WTC11 (cell line): Measurements from ENCODE around the gene CPSF3. TPM values are rescaled to one million over a fixed set of nuclear protein-coding genes. Genes with fewer than 3 reads are reported as not detected.

ENCODE experiments used
- ATAC-seq: fragments of 200-7000 bp; cut with Tn5 transposase; 2 replicates; pipeline ENCODE4 v1.10.0; 2021; ENCODE audit warnings: mild to moderate bottlenecking, moderate library complexity
- CTCF ChIA-PET: fragments of 300-600 bp; sonication (Branson Sonifier 250); formaldehyde crosslinking; loops from one replicate; lab custom pipeline; 2021; ENCODE audit warnings: antibody characterized with exemption; lab: Charles Lee
- POLR2A ChIA-PET: fragments of 350-600 bp; sonication (Branson Sonifier 250); formaldehyde crosslinking; loops from one replicate; lab custom pipeline; 2021; ENCODE audit warnings: antibody characterized with exemption; lab: Charles Lee
- DNase-seq: peaks from one replicate; pipeline ENCODE4 v3.0.0; 2021; ENCODE audit warnings: low spot score
- H3K27ac Mint-ChIP-seq: 2 replicates; pipeline ENCODE4 v1.8.0; 2021; ENCODE audit warnings: mixed read lengths
- H3K27me3 Mint-ChIP-seq: 2 replicates; pipeline ENCODE4 v1.8.0; 2021; ENCODE audit warnings: low read depth, mild to moderate bottlenecking, moderate library complexity, mixed read lengths
- H3K36me3 Mint-ChIP-seq: 2 replicates; pipeline ENCODE4 v1.8.0; 2021; ENCODE audit warnings: mixed read lengths
- H3K4me1 Mint-ChIP-seq: 2 replicates; pipeline ENCODE4 v1.8.0; 2022; ENCODE audit warnings: mixed read lengths
- H3K4me3 Mint-ChIP-seq: 2 replicates; pipeline ENCODE4 v1.8.0; 2021; ENCODE audit warnings: mild to moderate bottlenecking, moderate library complexity, mixed read lengths
- H3K9me3 Mint-ChIP-seq: 2 replicates; pipeline ENCODE4 v1.8.0; 2021; ENCODE audit warnings: mixed read lengths
- CREB1 ChIP-seq: sonication (generic); formaldehyde crosslinking; IDR thresholded peaks from 2 replicates; pipeline ENCODE4 v1.8.0; 2023; ENCODE audit warnings: mild to moderate bottlenecking, missing genetic modification reagents
- GTF2I ChIP-seq: fragments of 250-450 bp; sonication (Bioruptor Pico); conservative IDR thresholded peaks from 2 replicates; pipeline ENCODE4 v1.4.0; 2021; ENCODE audit warnings: mild to moderate bottlenecking
- HMGA2 ChIP-seq: fragments of 250-450 bp; sonication (Bioruptor Pico); IDR thresholded peaks from 2 replicates; pipeline ENCODE4 v1.4.0; 2021; ENCODE audit warnings: mild to moderate bottlenecking, moderate library complexity
- TCF7 ChIP-seq: sonication (generic); formaldehyde crosslinking; IDR thresholded peaks from 2 replicates; pipeline ENCODE4 v1.8.0; 2022; ENCODE audit warnings: mild to moderate bottlenecking, low read depth, missing genetic modification reagents, moderate library complexity
- ZBTB21 ChIP-seq: sonication (generic); formaldehyde crosslinking; IDR thresholded peaks from 2 replicates; pipeline ENCODE4 v1.8.1; 2023; ENCODE audit warnings: mild to moderate bottlenecking, missing genetic modification reagents, borderline replicate concordance
- ZNF138 ChIP-seq: sonication (generic); formaldehyde crosslinking; conservative IDR thresholded peaks from 2 replicates; pipeline ENCODE4 v1.8.1; 2022; ENCODE audit warnings: mild to moderate bottlenecking, moderate library complexity, missing genetic modification reagents
- ZNF423 ChIP-seq: fragments of 250-450 bp; sonication (Bioruptor Pico); IDR thresholded peaks from 2 replicates; pipeline ENCODE4 v2.1.2; 2022; ENCODE audit warnings: mild to moderate bottlenecking, moderate library complexity
- total RNA-seq: library from RNA; stranded (reverse); gene quantifications from 3 replicates; pipeline ENCODE4 v1.2.3, GENCODE V29; 2021
- TF ChIP-seq, protein P1 (sequence below): sonication (generic); formaldehyde crosslinking; IDR thresholded peaks from 2 replicates; pipeline ENCODE4 v1.8.1; 2023; ENCODE audit warnings: mild to moderate bottlenecking, missing genetic modification reagents
- TF ChIP-seq, protein P2 (sequence below): fragments of 250-450 bp; sonication (Bioruptor Pico); conservative IDR thresholded peaks from 2 replicates; pipeline ENCODE4 v1.9.0; 2021; ENCODE audit warnings: mild to moderate bottlenecking
- TF ChIP-seq, protein P3 (sequence below): fragments of 200-600 bp; IDR thresholded peaks from 2 replicates; pipeline ENCODE4 v1.8.0; 2022; ENCODE audit warnings: antibody characterized with exemption
- TF ChIP-seq, protein P4 (sequence below): sonication (generic); formaldehyde crosslinking; IDR thresholded peaks from 2 replicates; pipeline ENCODE4 v1.8.0; 2023; ENCODE audit warnings: mild to moderate bottlenecking, missing genetic modification reagents
- TF ChIP-seq, protein P5 (sequence below): sonication (generic); formaldehyde crosslinking; IDR thresholded peaks from 2 replicates; pipeline ENCODE4 v1.8.1; 2023; ENCODE audit warnings: mild to moderate bottlenecking, missing genetic modification reagents, borderline replicate concordance

Gene CPSF3
- total RNA-seq, 1 experiment from 2014 or later = 88.4 TPM

DNA sequence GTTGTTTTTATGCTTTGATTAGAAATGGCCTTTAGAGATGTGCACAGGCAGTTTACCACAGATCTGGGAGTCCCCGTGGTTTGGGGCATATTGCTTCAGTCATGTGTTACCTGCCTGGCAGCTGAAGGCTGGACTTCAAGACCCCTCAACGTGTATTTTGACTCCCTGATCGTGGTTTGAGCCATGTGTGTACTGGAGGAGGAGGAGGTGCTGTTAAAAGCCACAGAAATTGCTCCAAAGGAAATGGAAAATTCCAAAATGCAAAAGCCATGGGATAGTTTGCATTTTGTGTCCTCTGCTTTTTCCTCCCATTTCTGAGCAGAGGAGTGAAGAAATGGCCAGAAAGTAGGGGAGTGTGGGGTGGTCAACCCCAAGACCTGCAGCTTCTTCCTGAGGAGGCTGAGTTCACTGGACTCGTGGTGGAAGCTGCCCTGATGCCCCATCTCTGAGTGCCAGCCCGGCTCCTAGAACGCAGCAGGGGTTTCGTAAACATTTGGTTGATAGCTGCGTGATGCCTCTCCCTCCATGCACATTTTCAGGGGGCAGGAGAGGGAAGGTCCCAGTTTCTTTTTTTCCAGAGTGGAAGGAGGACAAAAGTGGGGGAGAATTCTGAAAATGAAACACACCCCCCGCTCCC, 45.9 kb upstream of the CPSF3 start:
- TF ChIP-seq, protein P1, sequence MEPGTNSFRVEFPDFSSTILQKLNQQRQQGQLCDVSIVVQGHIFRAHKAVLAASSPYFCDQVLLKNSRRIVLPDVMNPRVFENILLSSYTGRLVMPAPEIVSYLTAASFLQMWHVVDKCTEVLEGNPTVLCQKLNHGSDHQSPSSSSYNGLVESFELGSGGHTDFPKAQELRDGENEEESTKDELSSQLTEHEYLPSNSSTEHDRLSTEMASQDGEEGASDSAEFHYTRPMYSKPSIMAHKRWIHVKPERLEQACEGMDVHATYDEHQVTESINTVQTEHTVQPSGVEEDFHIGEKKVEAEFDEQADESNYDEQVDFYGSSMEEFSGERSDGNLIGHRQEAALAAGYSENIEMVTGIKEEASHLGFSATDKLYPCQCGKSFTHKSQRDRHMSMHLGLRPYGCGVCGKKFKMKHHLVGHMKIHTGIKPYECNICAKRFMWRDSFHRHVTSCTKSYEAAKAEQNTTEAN (CRISPR knock-in tag) = no peak
- TF ChIP-seq, protein P2, sequence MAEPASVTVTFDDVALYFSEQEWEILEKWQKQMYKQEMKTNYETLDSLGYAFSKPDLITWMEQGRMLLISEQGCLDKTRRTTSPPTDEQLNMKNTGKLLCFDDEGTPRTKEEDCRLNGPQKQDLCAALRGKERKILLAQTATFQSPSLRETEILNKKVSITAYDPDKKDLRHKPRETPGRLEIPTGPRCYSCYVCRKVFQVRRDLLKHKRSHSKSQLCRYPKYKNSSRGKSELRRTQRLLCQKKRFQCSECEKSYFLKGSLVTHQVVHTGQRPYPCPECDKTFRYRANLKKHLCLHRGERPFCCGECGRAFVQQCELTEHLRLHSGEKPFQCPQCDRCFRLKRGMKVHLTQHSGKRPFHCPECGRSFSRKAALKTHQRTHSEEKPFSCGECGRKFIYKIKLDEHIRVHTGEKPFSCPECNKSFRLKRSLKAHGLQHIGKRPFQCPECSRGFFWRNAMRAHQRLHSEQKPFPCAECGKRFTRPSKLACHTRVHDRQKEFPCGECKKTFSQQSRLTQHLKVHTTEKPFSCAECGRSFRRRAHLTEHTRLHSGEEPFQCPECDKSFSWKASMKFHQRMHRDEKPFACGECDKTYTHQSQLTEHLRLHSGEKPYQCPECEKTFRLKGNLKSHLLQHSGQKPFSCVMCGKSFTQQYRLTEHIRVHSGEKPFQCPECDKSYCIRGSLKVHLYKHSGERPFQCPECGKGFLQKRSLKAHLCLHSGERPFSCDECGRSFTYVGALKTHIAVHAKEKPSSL (CRISPR knock-in tag) = no peak
- TF ChIP-seq TCF7 (CRISPR knock-in tag) (no peak), ZNF138 (CRISPR knock-in tag) (no peak), HMGA2 (no peak), ZBTB21 (no peak), GTF2I (CRISPR knock-in tag) (no peak), ZNF423 (CRISPR knock-in tag) (no peak), CREB1 (CRISPR knock-in tag) (no peak)
- TF ChIP-seq, protein P3, sequence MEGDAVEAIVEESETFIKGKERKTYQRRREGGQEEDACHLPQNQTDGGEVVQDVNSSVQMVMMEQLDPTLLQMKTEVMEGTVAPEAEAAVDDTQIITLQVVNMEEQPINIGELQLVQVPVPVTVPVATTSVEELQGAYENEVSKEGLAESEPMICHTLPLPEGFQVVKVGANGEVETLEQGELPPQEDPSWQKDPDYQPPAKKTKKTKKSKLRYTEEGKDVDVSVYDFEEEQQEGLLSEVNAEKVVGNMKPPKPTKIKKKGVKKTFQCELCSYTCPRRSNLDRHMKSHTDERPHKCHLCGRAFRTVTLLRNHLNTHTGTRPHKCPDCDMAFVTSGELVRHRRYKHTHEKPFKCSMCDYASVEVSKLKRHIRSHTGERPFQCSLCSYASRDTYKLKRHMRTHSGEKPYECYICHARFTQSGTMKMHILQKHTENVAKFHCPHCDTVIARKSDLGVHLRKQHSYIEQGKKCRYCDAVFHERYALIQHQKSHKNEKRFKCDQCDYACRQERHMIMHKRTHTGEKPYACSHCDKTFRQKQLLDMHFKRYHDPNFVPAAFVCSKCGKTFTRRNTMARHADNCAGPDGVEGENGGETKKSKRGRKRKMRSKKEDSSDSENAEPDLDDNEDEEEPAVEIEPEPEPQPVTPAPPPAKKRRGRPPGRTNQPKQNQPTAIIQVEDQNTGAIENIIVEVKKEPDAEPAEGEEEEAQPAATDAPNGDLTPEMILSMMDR = no peak
- TF ChIP-seq, protein P4, sequence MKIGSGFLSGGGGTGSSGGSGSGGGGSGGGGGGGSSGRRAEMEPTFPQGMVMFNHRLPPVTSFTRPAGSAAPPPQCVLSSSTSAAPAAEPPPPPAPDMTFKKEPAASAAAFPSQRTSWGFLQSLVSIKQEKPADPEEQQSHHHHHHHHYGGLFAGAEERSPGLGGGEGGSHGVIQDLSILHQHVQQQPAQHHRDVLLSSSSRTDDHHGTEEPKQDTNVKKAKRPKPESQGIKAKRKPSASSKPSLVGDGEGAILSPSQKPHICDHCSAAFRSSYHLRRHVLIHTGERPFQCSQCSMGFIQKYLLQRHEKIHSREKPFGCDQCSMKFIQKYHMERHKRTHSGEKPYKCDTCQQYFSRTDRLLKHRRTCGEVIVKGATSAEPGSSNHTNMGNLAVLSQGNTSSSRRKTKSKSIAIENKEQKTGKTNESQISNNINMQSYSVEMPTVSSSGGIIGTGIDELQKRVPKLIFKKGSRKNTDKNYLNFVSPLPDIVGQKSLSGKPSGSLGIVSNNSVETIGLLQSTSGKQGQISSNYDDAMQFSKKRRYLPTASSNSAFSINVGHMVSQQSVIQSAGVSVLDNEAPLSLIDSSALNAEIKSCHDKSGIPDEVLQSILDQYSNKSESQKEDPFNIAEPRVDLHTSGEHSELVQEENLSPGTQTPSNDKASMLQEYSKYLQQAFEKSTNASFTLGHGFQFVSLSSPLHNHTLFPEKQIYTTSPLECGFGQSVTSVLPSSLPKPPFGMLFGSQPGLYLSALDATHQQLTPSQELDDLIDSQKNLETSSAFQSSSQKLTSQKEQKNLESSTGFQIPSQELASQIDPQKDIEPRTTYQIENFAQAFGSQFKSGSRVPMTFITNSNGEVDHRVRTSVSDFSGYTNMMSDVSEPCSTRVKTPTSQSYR (CRISPR knock-in tag) = no peak
- TF ChIP-seq, protein P5, sequence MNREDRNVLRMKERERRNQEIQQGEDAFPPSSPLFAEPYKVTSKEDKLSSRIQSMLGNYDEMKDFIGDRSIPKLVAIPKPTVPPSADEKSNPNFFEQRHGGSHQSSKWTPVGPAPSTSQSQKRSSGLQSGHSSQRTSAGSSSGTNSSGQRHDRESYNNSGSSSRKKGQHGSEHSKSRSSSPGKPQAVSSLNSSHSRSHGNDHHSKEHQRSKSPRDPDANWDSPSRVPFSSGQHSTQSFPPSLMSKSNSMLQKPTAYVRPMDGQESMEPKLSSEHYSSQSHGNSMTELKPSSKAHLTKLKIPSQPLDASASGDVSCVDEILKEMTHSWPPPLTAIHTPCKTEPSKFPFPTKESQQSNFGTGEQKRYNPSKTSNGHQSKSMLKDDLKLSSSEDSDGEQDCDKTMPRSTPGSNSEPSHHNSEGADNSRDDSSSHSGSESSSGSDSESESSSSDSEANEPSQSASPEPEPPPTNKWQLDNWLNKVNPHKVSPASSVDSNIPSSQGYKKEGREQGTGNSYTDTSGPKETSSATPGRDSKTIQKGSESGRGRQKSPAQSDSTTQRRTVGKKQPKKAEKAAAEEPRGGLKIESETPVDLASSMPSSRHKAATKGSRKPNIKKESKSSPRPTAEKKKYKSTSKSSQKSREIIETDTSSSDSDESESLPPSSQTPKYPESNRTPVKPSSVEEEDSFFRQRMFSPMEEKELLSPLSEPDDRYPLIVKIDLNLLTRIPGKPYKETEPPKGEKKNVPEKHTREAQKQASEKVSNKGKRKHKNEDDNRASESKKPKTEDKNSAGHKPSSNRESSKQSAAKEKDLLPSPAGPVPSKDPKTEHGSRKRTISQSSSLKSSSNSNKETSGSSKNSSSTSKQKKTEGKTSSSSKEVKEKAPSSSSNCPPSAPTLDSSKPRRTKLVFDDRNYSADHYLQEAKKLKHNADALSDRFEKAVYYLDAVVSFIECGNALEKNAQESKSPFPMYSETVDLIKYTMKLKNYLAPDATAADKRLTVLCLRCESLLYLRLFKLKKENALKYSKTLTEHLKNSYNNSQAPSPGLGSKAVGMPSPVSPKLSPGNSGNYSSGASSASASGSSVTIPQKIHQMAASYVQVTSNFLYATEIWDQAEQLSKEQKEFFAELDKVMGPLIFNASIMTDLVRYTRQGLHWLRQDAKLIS (CRISPR knock-in tag) = no peak
- H3K27ac Mint-ChIP-seq = 0 out of 2 replicates have a peak overlapping the region, but pooled peaks have one; percentile 43
- no peak overlapping the region for H3K4me3 Mint-ChIP-seq
- no peaks in the 10 kb centered on the region for H3K9me3 Mint-ChIP-seq
- CTCF ChIA-PET = interaction anchor here (0.6 to 1.6 kb wide), 3 partner anchors 44 to 238 kb away, joined by 3 to 5 read pairs (median 4); no protein-coding TSS in a partner anchor
- H3K4me1 Mint-ChIP-seq = peaks cover 26% of the 10 kb centered on the region
- no peaks in the 10 kb centered on the region for H3K27me3 Mint-ChIP-seq
- peaks cover 18% of the 10 kb centered on the region for H3K36me3 Mint-ChIP-seq
- POLR2A ChIA-PET = no interaction called here
- DNase-seq (no peak), ATAC-seq (no peak)
